Superior temporal gyrus (tissue), 1 donor: ENCODE data around the gene DNAJC1.
A peak's percentile ranks its signal among the peaks of the same experiment; 100 is the strongest.
"Not testable (repeated sequence)": the region's sequence is repeated elsewhere in the genome, so short reads cannot be mapped to it uniquely, and the experiment has no call there.

ENCODE experiments used
- DNase-seq: peaks from one replicate; pipeline ENCODE4 v3.0.0-alpha.2; 2016; ENCODE audit errors: extremely low spot score

Gene DNAJC1

GRCh38 chr10:21727452-21728168 lies 275.9 kb downstream of the DNAJC1 start:
- no peak for DNase-seq

- no peak for DNase-seq
Measured at GRCh38 chr10:21726601-21727225, 276.8 kb downstream of the DNAJC1 start.

- peak; percentile 96 for DNase-seq
Measured at GRCh38 chr10:21724687-21725367, 278.7 kb downstream of the DNAJC1 start.

- DNase-seq, result no peak
Measured at GRCh38 chr10:21724020-21724589, 279.4 kb downstream of the DNAJC1 start.

GRCh38 chr10:21722209-21722608 lies 281.3 kb downstream of the DNAJC1 start:
- DNase-seq, result no peak

GRCh38 chr10:21721000-21721665 lies 282.4 kb downstream of the DNAJC1 start:
- no peak for DNase-seq

GRCh38 chr10:21720090-21720489 lies 283.4 kb downstream of the DNAJC1 start:
- no peak for DNase-seq

- no peak for DNase-seq
Measured at GRCh38 chr10:21719502-21719901, 284.0 kb downstream of the DNAJC1 start.

GRCh38 chr10:21717437-21718054 lies 286.0 kb downstream of the DNAJC1 start:
- DNase-seq, result not testable (repeated sequence)

GRCh38 chr10:21715531-21716195 lies 287.9 kb downstream of the DNAJC1 start:
- DNase-seq, result no peak

GRCh38 chr10:21712975-21713374 lies 290.6 kb downstream of the DNAJC1 start:
- DNase-seq, result no peak

GRCh38 chr10:21707498-21707897 lies 296.0 kb downstream of the DNAJC1 start:
- DNase-seq, result no peak
